HEK293 (cell line): ENCODE results near the gene C9orf152.

Experiments used
- CTCF ChIA-PET: fragments of 350-600 bp; formaldehyde crosslinking; extraction: SDS; loops from one replicate; lab custom pipeline; 2021; ENCODE audit warnings: antibody characterized with exemption; lab: Yijun Ruan, JAX
- POLR2A ChIA-PET: fragments of 300-600 bp; formaldehyde crosslinking; extraction: SDS; loops from one replicate; lab custom pipeline; 2020; ENCODE audit warnings: antibody characterized with exemption, inconsistent platforms; lab: Yijun Ruan, JAX
- H3K27ac ChIP-seq: fragments of 200-500 bp; sonication (Bioruptor generic); 2 replicates; pipeline ENCODE4 v1.5.1; 2014; ENCODE audit warnings: low read depth, low read length, control low read depth, inconsistent platforms; ENCODE audit errors: extremely low read depth
- H3K36me3 ChIP-seq, 2 experiments: fragments of 200-500 bp in 1 of 2; sonication (Bioruptor generic) in 1 of 2; 1 replicate in 1 of 2; 2 replicates in 1 of 2; pipeline ENCODE4 v1.5.1; 2014 to 2017; ENCODE audit warnings: inconsistent platforms in 2 of 2, low read length in 2 of 2; ENCODE audit not compliant: control insufficient read depth in 2 of 2, insufficient read depth in 1 of 2
- H3K4me1 ChIP-seq: fragments of 200-500 bp; sonication (Bioruptor generic); 2 replicates; pipeline ENCODE4 v1.5.1; 2014; ENCODE audit warnings: mild to moderate bottlenecking, low read length, inconsistent platforms; ENCODE audit not compliant: control insufficient read depth, insufficient read depth
- H3K4me3 ChIP-seq: 2 replicates; pipeline ENCODE4 v1.5.1; 2011; ENCODE audit warnings: low read depth, mild to moderate bottlenecking, control low read depth, low read length, moderate library complexity
- H3K9me3 ChIP-seq: fragments of 200-500 bp; sonication (Bioruptor generic); 2 replicates; pipeline ENCODE4 v1.5.1; 2014; ENCODE audit warnings: low read depth, low read length, inconsistent platforms; ENCODE audit not compliant: control insufficient read depth, insufficient read depth
- BCL11A ChIP-seq: fragments of 450-650 bp; formaldehyde crosslinking; IDR thresholded peaks from 2 replicates; pipeline ENCODE4 v1.5.1; 2016; ENCODE audit warnings: low read depth, missing biosample characterization, missing genetic modification characterization
- GLI2 ChIP-seq: fragments of 450-650 bp; formaldehyde crosslinking; IDR thresholded peaks from 2 replicates; pipeline ENCODE4; 2017; ENCODE audit warnings: missing biosample characterization, missing genetic modification characterization, low read depth, borderline replicate concordance
- SP3 ChIP-seq: fragments of 450-650 bp; formaldehyde crosslinking; IDR thresholded peaks from 2 replicates; pipeline ENCODE4 v1.5.1; 2016; ENCODE audit warnings: missing biosample characterization, missing genetic modification characterization
- YY2 ChIP-seq: fragments of 450-650 bp; formaldehyde crosslinking; IDR thresholded peaks from 2 replicates; pipeline ENCODE4 v1.5.1; 2016; ENCODE audit warnings: missing biosample characterization, missing genetic modification characterization
- ZBTB1 ChIP-seq: fragments of 450-650 bp; formaldehyde crosslinking; IDR thresholded peaks from 2 replicates; pipeline ENCODE4 v1.5.1; 2016; ENCODE audit warnings: missing biosample characterization, missing genetic modification characterization
- ZNF132 ChIP-seq: fragments of 450-650 bp; formaldehyde crosslinking; IDR thresholded peaks from 2 replicates; pipeline ENCODE4 v1.5.1; 2017; ENCODE audit warnings: missing biosample characterization, missing genetic modification characterization, borderline replicate concordance
- ZNF155 ChIP-seq: fragments of 450-650 bp; formaldehyde crosslinking; IDR thresholded peaks from 2 replicates; pipeline ENCODE4 v1.5.1; 2016; ENCODE audit warnings: missing biosample characterization, missing genetic modification characterization
- ZNF311 ChIP-seq: fragments of 450-650 bp; formaldehyde crosslinking; IDR thresholded peaks from 2 replicates; pipeline ENCODE4 v1.5.1; 2017; ENCODE audit warnings: missing biosample characterization, missing genetic modification characterization, borderline replicate concordance
- ZNF335 ChIP-seq: fragments of 450-650 bp; formaldehyde crosslinking; conservative IDR thresholded peaks from 2 replicates; pipeline ENCODE4 v1.5.1; 2016; ENCODE audit warnings: missing biosample characterization, missing genetic modification characterization
- ZNF404 ChIP-seq: fragments of 450-650 bp; formaldehyde crosslinking; IDR thresholded peaks from 2 replicates; pipeline ENCODE4 v1.5.1; 2017; ENCODE audit warnings: missing biosample characterization, missing genetic modification characterization
- ZNF501 ChIP-seq: fragments of 450-650 bp; formaldehyde crosslinking; IDR thresholded peaks from 2 replicates; pipeline ENCODE4 v1.5.1; 2016; ENCODE audit warnings: missing biosample characterization, missing genetic modification characterization
- ZNF529 ChIP-seq: fragments of 450-650 bp; formaldehyde crosslinking; IDR thresholded peaks from 2 replicates; pipeline ENCODE4 v1.5.1; 2017; ENCODE audit warnings: missing genetic modification characterization, missing biosample characterization; ENCODE audit not compliant: insufficient replicate concordance
- ZNF560 ChIP-seq: fragments of 450-650 bp; formaldehyde crosslinking; IDR thresholded peaks from 2 replicates; pipeline ENCODE4 v1.5.1; 2017; ENCODE audit warnings: missing biosample characterization, missing genetic modification characterization, borderline replicate concordance
- ZNF571 ChIP-seq: fragments of 450-650 bp; formaldehyde crosslinking; IDR thresholded peaks from 2 replicates; pipeline ENCODE4 v1.5.0; 2017; ENCODE audit warnings: missing biosample characterization, missing genetic modification characterization
- ZNF626 ChIP-seq: fragments of 450-650 bp; sonication (Bioruptor Pico); formaldehyde crosslinking; IDR thresholded peaks from 2 replicates; pipeline ENCODE4 v1.5.1; 2018; ENCODE audit warnings: missing biosample characterization, missing genetic modification characterization, inconsistent platforms
- ZNF707 ChIP-seq: fragments of 450-650 bp; formaldehyde crosslinking; IDR thresholded peaks from 2 replicates; pipeline ENCODE4 v1.5.1; 2016; ENCODE audit warnings: missing biosample characterization, missing genetic modification characterization
- ZNF768 ChIP-seq: fragments of 450-650 bp; formaldehyde crosslinking; IDR thresholded peaks from 2 replicates; pipeline ENCODE4 v1.5.1; 2018; ENCODE audit warnings: missing biosample characterization, mild to moderate bottlenecking, missing genetic modification characterization
- ZNF776 ChIP-seq: fragments of 450-650 bp; formaldehyde crosslinking; IDR thresholded peaks from 2 replicates; pipeline ENCODE4 v1.5.0; 2017; ENCODE audit warnings: missing biosample characterization, missing genetic modification characterization, borderline replicate concordance
- ZNF792 ChIP-seq: fragments of 450-650 bp; formaldehyde crosslinking; IDR thresholded peaks from 2 replicates; pipeline ENCODE4 v1.5.1; 2016; ENCODE audit warnings: missing biosample characterization, missing genetic modification characterization
- TF ChIP-seq, protein P1 (sequence below): fragments of 450-650 bp; formaldehyde crosslinking; IDR thresholded peaks from 2 replicates; pipeline ENCODE4 v1.5.1; 2016; ENCODE audit warnings: missing biosample characterization, missing genetic modification characterization
- TF ChIP-seq, protein P2 (sequence below): fragments of 450-650 bp; formaldehyde crosslinking; IDR thresholded peaks from 2 replicates; pipeline ENCODE4 v1.5.1; 2017; ENCODE audit warnings: missing biosample characterization, missing genetic modification characterization
- TF ChIP-seq, protein P3 (sequence below): fragments of 450-650 bp; formaldehyde crosslinking; conservative IDR thresholded peaks from 2 replicates; pipeline ENCODE4 v1.5.1; 2016; ENCODE audit warnings: low read depth, missing biosample characterization, missing genetic modification characterization

C9orf152 gene

DNA sequence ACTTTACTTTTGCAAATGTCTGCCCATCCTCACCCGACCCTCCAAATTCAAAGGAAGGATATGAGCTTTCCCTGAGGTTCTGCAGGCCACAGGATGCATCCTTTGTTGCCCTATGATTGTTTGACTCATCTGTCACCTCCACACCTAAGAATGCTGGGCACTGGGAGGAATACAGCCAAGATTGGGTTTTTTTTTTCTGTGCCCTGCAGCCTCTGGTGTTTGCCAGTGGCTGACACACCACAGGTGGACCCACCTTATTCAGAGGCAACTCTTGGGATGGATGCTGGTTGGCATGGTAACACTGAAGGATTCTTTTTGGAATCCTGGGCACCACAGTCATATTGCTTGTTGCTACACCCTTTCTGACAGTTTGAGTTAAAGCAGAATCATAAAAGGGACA, 29.7 kb downstream of the C9orf152 start:
- CTCF ChIA-PET = no interaction called here
- POLR2A ChIA-PET = no interaction called here
- no peaks in the 10 kb centered on the region for H3K4me1 ChIP-seq
- no peak overlapping the region for H3K4me3 ChIP-seq
- TF ChIP-seq ZNF529 (tag by site-specific recombination) (no peak), ZNF768 (tag by site-specific recombination) (no peak), ZNF776 (tag by site-specific recombination) (no peak), ZNF501 (tag by site-specific recombination) (no peak), SP3 (tag by site-specific recombination) (no peak), ZNF132 (tag by site-specific recombination) (no peak), ZNF335 (tag by site-specific recombination) (no peak), ZNF311 (tag by site-specific recombination) (no peak), ZNF404 (no peak)
- TF ChIP-seq, protein P1, sequence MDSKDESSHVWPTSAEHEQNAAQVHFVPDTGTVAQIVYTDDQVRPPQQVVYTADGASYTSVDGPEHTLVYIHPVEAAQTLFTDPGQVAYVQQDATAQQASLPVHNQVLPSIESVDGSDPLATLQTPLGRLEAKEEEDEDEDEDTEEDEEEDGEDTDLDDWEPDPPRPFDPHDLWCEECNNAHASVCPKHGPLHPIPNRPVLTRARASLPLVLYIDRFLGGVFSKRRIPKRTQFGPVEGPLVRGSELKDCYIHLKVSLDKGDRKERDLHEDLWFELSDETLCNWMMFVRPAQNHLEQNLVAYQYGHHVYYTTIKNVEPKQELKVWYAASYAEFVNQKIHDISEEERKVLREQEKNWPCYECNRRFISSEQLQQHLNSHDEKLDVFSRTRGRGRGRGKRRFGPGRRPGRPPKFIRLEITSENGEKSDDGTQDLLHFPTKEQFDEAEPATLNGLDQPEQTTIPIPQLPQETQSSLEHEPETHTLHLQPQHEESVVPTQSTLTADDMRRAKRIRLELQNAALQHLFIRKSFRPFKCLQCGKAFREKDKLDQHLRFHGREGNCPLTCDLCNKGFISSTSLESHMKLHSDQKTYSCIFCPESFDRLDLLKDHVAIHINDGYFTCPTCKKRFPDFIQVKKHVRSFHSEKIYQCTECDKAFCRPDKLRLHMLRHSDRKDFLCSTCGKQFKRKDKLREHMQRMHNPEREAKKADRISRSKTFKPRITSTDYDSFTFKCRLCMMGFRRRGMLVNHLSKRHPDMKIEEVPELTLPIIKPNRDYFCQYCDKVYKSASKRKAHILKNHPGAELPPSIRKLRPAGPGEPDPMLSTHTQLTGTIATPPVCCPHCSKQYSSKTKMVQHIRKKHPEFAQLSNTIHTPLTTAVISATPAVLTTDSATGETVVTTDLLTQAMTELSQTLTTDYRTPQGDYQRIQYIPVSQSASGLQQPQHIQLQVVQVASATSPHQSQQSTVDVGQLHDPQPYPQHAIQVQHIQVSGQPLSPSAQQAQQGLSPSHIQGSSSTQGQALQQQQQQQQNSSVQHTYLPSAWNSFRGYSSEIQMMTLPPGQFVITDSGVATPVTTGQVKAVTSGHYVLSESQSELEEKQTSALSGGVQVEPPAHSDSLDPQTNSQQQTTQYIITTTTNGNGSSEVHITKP = no peak
- no peaks in the 10 kb centered on the region for H3K36me3 ChIP-seq
- H3K9me3 ChIP-seq = no peaks in the 10 kb centered on the region
- no peak overlapping the region for H3K27ac ChIP-seq

GRCh38 chr9:110175275-110175968, 32.5 kb downstream of the C9orf152 start:
- CTCF ChIA-PET = interaction anchor here (0.8 kb wide), 1 partner anchor 13 kb away, joined by 6 read pairs; no protein-coding TSS in a partner anchor

More at GRCh38 chr9:110175275-110175968, 32.5 kb downstream of the C9orf152 start:
- no peak overlapping the region for H3K4me3 ChIP-seq
- H3K9me3 ChIP-seq = no peaks in the 10 kb centered on the region
- H3K36me3 ChIP-seq = no peaks in the 10 kb centered on the region
- H3K27ac ChIP-seq = no peak overlapping the region
- TF ChIP-seq, protein P2, sequence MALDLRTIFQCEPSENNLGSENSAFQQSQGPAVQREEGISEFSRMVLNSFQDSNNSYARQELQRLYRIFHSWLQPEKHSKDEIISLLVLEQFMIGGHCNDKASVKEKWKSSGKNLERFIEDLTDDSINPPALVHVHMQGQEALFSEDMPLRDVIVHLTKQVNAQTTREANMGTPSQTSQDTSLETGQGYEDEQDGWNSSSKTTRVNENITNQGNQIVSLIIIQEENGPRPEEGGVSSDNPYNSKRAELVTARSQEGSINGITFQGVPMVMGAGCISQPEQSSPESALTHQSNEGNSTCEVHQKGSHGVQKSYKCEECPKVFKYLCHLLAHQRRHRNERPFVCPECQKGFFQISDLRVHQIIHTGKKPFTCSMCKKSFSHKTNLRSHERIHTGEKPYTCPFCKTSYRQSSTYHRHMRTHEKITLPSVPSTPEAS (tag by site-specific recombination) = no peak
- no peak for TF ChIP-seq GLI2
- no peak for TF ChIP-seq ZNF560 (tag by site-specific recombination)
- no peak for TF ChIP-seq ZNF571 (tag by site-specific recombination)
- no peak for TF ChIP-seq ZNF626 (tag by site-specific recombination)
- no peak for TF ChIP-seq BCL11A
- TF ChIP-seq ZNF776 (tag by site-specific recombination) = no peak
- TF ChIP-seq ZNF707 (tag by site-specific recombination) = no peak
- no peak for TF ChIP-seq YY2 (tag by site-specific recombination)
- TF ChIP-seq ZNF501 (tag by site-specific recombination) = no peak
- TF ChIP-seq ZBTB1 (tag by site-specific recombination) = no peak
- TF ChIP-seq, protein P3, sequence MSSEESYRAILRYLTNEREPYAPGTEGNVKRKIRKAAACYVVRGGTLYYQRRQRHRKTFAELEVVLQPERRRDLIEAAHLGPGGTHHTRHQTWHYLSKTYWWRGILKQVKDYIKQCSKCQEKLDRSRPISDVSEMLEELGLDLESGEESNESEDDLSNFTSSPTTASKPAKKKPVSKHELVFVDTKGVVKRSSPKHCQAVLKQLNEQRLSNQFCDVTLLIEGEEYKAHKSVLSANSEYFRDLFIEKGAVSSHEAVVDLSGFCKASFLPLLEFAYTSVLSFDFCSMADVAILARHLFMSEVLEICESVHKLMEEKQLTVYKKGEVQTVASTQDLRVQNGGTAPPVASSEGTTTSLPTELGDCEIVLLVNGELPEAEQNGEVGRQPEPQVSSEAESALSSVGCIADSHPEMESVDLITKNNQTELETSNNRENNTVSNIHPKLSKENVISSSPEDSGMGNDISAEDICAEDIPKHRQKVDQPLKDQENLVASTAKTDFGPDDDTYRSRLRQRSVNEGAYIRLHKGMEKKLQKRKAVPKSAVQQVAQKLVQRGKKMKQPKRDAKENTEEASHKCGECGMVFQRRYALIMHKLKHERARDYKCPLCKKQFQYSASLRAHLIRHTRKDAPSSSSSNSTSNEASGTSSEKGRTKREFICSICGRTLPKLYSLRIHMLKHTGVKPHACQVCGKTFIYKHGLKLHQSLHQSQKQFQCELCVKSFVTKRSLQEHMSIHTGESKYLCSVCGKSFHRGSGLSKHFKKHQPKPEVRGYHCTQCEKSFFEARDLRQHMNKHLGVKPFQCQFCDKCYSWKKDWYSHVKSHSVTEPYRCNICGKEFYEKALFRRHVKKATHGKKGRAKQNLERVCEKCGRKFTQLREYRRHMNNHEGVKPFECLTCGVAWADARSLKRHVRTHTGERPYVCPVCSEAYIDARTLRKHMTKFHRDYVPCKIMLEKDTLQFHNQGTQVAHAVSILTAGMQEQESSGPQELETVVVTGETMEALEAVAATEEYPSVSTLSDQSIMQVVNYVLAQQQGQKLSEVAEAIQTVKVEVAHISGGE = no peak
- no peak for TF ChIP-seq ZNF155 (tag by site-specific recombination)
- TF ChIP-seq ZNF792 (tag by site-specific recombination) = no peak
- H3K4me1 ChIP-seq = no peaks in the 10 kb centered on the region
- POLR2A ChIA-PET = no interaction called here
